Measurements from ENCODE around the gene KIAA1217.

KIAA1217 gene

GRCh38 chr10:24579448-24579847 lies 370.5 kb downstream of the KIAA1217 start:
- no peak overlapping the region for H3K4me3 ChIP-seq (ENCODE audit: low read length)
- TF ChIP-seq EZH2phosphoT487 (IDR thresholded peaks at IDR 0.05; ENCODE audit: borderline replicate concordance, low read length) (no peak), CTCF (IDR thresholded peaks at IDR 0.05; ENCODE audit: low read depth, low read length, poor library complexity, severe bottlenecking) (no peak)

GRCh38 chr10:24579906-24580305 lies 371.0 kb downstream of the KIAA1217 start:
- H3K4me3 ChIP-seq (ENCODE audit: low read length), result no peak overlapping the region
- no peaks in the 10 kb centered on the region for H3K9me2 ChIP-seq (replicated peaks; ENCODE audit: control insufficient read depth, low read length)
- no peaks in the 10 kb centered on the region for H3K9me3 ChIP-seq (ENCODE audit: control insufficient read depth, insufficient read depth, low read length)
- H3K27me3 ChIP-seq (ENCODE audit: control insufficient read depth, low read length), result peaks cover 3% of the 10 kb centered on the region; the same call in 1 of the 2 replicates
- no peak overlapping the region for H3K27ac ChIP-seq (ENCODE audit: low read depth, low read length)
- H3K4me1 ChIP-seq (ENCODE audit: control insufficient read depth, low read length), result peaks cover 12% of the 10 kb centered on the region; the same call in 1 of the 2 replicates
- no peaks in the 10 kb centered on the region for H3F3A ChIP-seq (ENCODE audit: control insufficient read depth, insufficient read depth)
- H3K36me3 ChIP-seq (ENCODE audit: control insufficient read depth, low read length), result peaks cover 6% of the 10 kb centered on the region
- H4K20me1 ChIP-seq (ENCODE audit: control insufficient read depth, insufficient read depth, low read depth, low read length), result no peaks in the 10 kb centered on the region
- H3K79me2 ChIP-seq (ENCODE audit: control insufficient read depth, low read length), result no peaks in the 10 kb centered on the region
- H3K4me2 ChIP-seq (ENCODE audit: low read length), result no peak overlapping the region
- TF ChIP-seq EZH2phosphoT487 (IDR thresholded peaks at IDR 0.05; ENCODE audit: borderline replicate concordance, low read length) (no peak), CTCF (IDR thresholded peaks at IDR 0.05; ENCODE audit: low read depth, low read length, poor library complexity, severe bottlenecking) (no peak)

More at GRCh38 chr10:24579448-24579847, 370.5 kb downstream of the KIAA1217 start:
- Histone ChIP-seq H3F3A (ENCODE audit: control insufficient read depth, insufficient read depth) (no peaks in the 10 kb centered on the region), H3K27ac (ENCODE audit: low read depth, low read length) (no peak overlapping the region), H3K79me2 (ENCODE audit: control insufficient read depth, low read length) (no peaks in the 10 kb centered on the region), H3K4me1 (ENCODE audit: control insufficient read depth, low read length) (peaks cover 12% of the 10 kb centered on the region; the same call in 1 of the 2 replicates), H3K36me3 (ENCODE audit: control insufficient read depth, low read length) (peaks cover 6% of the 10 kb centered on the region), H3K9me2 (replicated peaks; ENCODE audit: control insufficient read depth, low read length) (no peaks in the 10 kb centered on the region), H3K4me2 (ENCODE audit: low read length) (no peak overlapping the region), H3K27me3 (ENCODE audit: control insufficient read depth, low read length) (peaks cover 3% of the 10 kb centered on the region; the same call in 1 of the 2 replicates), H3K9me3 (ENCODE audit: control insufficient read depth, insufficient read depth, low read length) (no peaks in the 10 kb centered on the region), H4K20me1 (ENCODE audit: control insufficient read depth, insufficient read depth, low read depth, low read length) (no peaks in the 10 kb centered on the region)

GRCh38 chr10:24589265-24589664 lies 380.3 kb downstream of the KIAA1217 start:
- H3K9me2 ChIP-seq (replicated peaks; ENCODE audit: control insufficient read depth, low read length), result no peaks in the 10 kb centered on the region
- H3K9me3 ChIP-seq (ENCODE audit: control insufficient read depth, insufficient read depth, low read length), result no peaks in the 10 kb centered on the region
- no peaks in the 10 kb centered on the region for H3F3A ChIP-seq (ENCODE audit: control insufficient read depth, insufficient read depth)
- H3K4me1 ChIP-seq (ENCODE audit: control insufficient read depth, low read length), result no peaks in the 10 kb centered on the region
- no peak for TF ChIP-seq CTCF (IDR thresholded peaks at IDR 0.05; ENCODE audit: low read depth, low read length, poor library complexity, severe bottlenecking)
- TF ChIP-seq EZH2phosphoT487 (IDR thresholded peaks at IDR 0.05; ENCODE audit: borderline replicate concordance, low read length), result no peak
- H4K20me1 ChIP-seq (ENCODE audit: control insufficient read depth, insufficient read depth, low read depth, low read length), result no peaks in the 10 kb centered on the region
- H3K36me3 ChIP-seq (ENCODE audit: control insufficient read depth, low read length), result peaks cover 55% of the 10 kb centered on the region
- H3K27me3 ChIP-seq (ENCODE audit: control insufficient read depth, low read length), result no peaks in the 10 kb centered on the region
- H3K4me2 ChIP-seq (ENCODE audit: low read length), result no peak overlapping the region
- no peak overlapping the region for H3K27ac ChIP-seq (ENCODE audit: low read depth, low read length)
- no peaks in the 10 kb centered on the region for H3K79me2 ChIP-seq (ENCODE audit: control insufficient read depth, low read length)
- no peak overlapping the region for H3K4me3 ChIP-seq (ENCODE audit: low read length)
